ENCODE data around the gene KCNT1. TPM values are rescaled to one million over a fixed set of nuclear protein-coding genes. Genes with fewer than 3 reads are reported as not detected.

KCNT1 gene
- total RNA-seq, 4 donors from 2014 or later: 0.09 TPM; not detected in 3

- no peaks in the 10 kb centered on the region for H3K9me3 ChIP-seq
- intact Hi-C loops (cut with DNase I): no loop called here
- no peak for DNase-seq
- peaks cover 21 to 94% (median 26%) of the 10 kb centered on the region in 3 donors for H3K36me3 ChIP-seq
- H3K27ac ChIP-seq: no peak overlapping the region
- TF ChIP-seq POLR2A (IDR thresholded peaks at IDR 0.05): no peak
- TF ChIP-seq, protein P1, sequence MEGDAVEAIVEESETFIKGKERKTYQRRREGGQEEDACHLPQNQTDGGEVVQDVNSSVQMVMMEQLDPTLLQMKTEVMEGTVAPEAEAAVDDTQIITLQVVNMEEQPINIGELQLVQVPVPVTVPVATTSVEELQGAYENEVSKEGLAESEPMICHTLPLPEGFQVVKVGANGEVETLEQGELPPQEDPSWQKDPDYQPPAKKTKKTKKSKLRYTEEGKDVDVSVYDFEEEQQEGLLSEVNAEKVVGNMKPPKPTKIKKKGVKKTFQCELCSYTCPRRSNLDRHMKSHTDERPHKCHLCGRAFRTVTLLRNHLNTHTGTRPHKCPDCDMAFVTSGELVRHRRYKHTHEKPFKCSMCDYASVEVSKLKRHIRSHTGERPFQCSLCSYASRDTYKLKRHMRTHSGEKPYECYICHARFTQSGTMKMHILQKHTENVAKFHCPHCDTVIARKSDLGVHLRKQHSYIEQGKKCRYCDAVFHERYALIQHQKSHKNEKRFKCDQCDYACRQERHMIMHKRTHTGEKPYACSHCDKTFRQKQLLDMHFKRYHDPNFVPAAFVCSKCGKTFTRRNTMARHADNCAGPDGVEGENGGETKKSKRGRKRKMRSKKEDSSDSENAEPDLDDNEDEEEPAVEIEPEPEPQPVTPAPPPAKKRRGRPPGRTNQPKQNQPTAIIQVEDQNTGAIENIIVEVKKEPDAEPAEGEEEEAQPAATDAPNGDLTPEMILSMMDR (IDR thresholded peaks at IDR 0.05): no peak
- H3K4me1 ChIP-seq: no peaks in the 10 kb centered on the region
- no peaks in the 10 kb centered on the region for H3K27me3 ChIP-seq
- 86 to 94% methylated on average over 15 to 23 of the region's 25 CpGs for WGBS, 2 donors
- no peak overlapping the region for H3K4me3 ChIP-seq
These were observed 123.6 kb downstream of the KCNT1 start for GRCh38 chr9:135825435-135826187.

GRCh38 chr9:135826188-135826545, 124.2 kb downstream of the KCNT1 start:
- intact Hi-C loops (cut with DNase I): no loop called here
- TF ChIP-seq, protein P1 (IDR thresholded peaks at IDR 0.05): no peak
- no peak for TF ChIP-seq POLR2A (IDR thresholded peaks at IDR 0.05)
- DNase-seq: no peak
- WGBS, 2 donors: 93 to 95% methylated on average over 8 to 14 of the region's 14 CpGs
- Histone ChIP-seq H3K36me3 (peaks cover 18 to 94% (median 22%) of the 10 kb centered on the region in 3 donors), H3K9me3 (no peaks in the 10 kb centered on the region), H3K27me3 (no peaks in the 10 kb centered on the region), H3K4me3 (no peak overlapping the region), H3K27ac (no peak overlapping the region), H3K4me1 (no peaks in the 10 kb centered on the region)

DNA sequence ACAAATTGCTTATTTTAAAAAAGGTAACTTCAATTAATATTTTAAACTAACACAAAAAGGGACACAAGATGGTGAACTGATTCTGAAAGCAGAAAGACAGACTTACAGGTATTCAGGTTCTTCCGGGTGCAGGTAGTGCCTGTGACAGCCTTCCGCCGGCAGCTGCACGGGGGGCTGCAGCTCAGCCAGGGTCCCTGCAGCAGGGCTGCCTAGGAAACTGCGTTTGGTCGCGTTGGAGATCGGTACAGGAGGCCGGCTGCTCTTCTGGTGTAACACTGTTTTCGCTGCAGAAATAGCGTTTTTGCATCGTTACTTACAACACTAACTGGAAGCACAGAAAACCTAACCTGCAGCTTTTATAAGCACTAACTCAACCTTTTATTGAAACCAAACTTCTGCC, 125.3 kb downstream of the KCNT1 start:
- intact Hi-C loops (cut with DNase I): no loop called here

DNA sequence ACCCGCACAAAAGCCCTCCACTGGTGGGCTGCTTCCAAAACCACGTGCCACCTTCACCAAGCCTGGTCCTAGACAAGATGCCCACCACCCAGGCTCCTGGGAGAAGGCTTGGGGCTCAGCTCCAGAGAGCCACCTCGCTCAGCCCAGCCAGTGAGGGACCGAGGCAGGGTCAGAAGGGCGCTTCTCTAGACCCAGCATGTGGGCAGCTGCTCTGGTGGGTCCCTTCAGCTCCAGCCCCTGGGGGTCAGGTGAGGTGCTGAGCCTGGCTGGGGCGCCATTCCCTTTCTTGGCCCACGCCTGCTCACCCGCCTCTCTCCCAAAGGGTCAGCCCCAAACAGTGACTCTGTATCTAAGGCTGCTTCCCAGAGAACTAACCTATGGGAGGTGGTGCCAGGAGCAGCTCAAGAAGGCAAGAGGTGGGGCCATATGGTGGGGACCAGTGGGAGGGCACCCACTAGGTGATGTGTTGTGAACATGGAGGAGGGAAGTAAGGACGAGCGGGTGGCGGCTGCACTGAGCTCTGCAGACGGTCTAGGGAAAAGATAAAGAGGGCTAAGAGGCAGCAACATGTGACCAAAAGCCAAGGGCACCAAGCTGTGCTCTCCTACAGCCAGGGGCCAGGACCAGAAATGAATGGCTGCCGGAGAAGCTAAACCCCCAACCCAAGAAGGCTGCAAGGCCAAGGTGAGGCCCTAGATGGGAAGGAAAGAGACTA, 126.0 kb downstream of the KCNT1 start:
- Histone ChIP-seq H3K9me3 (no peaks in the 10 kb centered on the region), H3K27ac (no peak overlapping the region), H3K36me3 (peaks cover 2 to 77% (median 4%) of the 10 kb centered on the region in 3 donors), H3K4me1 (no peaks in the 10 kb centered on the region), H3K4me3 (no peak overlapping the region), H3K27me3 (no peaks in the 10 kb centered on the region)
- intact Hi-C loops (cut with DNase I): no loop called here
- DNase-seq: no peak
- 89 to 91% methylated on average over 7 to 10 of the region's 13 CpGs for WGBS, 2 donors
- no peak for TF ChIP-seq POLR2A (IDR thresholded peaks at IDR 0.05)
- TF ChIP-seq, protein P1 (IDR thresholded peaks at IDR 0.05): no peak

More for the DNA sequence above, 125.3 kb downstream of the KCNT1 start:
- WGBS, 2 donors: 89 to 94% methylated on average over 12 of the region's 12 CpGs
- no peak for TF ChIP-seq POLR2A (IDR thresholded peaks at IDR 0.05)
- TF ChIP-seq, protein P1 (IDR thresholded peaks at IDR 0.05): no peak
- Histone ChIP-seq H3K4me3 (no peak overlapping the region), H3K36me3 (peaks cover 9 to 84% (median 10%) of the 10 kb centered on the region in 3 donors), H3K27ac (no peak overlapping the region), H3K4me1 (no peaks in the 10 kb centered on the region), H3K9me3 (no peaks in the 10 kb centered on the region), H3K27me3 (no peaks in the 10 kb centered on the region)
- DNase-seq: no peak

GRCh38 chr9:135828656-135829055, 126.7 kb downstream of the KCNT1 start:
- intact Hi-C loops (cut with DNase I): no loop called here
- no peaks in the 10 kb centered on the region for H3K9me3 ChIP-seq
- H3K4me1 ChIP-seq: no peaks in the 10 kb centered on the region
- TF ChIP-seq POLR2A (IDR thresholded peaks at IDR 0.05): no peak
- TF ChIP-seq, protein P1 (IDR thresholded peaks at IDR 0.05): no peak
- H3K27ac ChIP-seq: no peak overlapping the region
- peaks cover 0 to 73% (median 0%) of the 10 kb centered on the region in 3 donors for H3K36me3 ChIP-seq
- H3K27me3 ChIP-seq: no peaks in the 10 kb centered on the region
- WGBS, 2 donors: 91 to 96% methylated on average over 5 of the region's 5 CpGs
- DNase-seq: no peak
- H3K4me3 ChIP-seq: no peak overlapping the region

All from esophagus squamous epithelium (tissue), 5 donors.